Activated T-cell treated with anti-CD3 and anti-CD28 coated beads, Interleukin-2, amount 50 U/mL, for 48 hours (primary cell): Measurements from ENCODE around the gene MSI2.

Experiments used
- DNase-seq, 2 experiments: peaks; one replicate each; pipeline ENCODE4 v3.0.0-alpha.2; 2020

MSI2 gene

DNA sequence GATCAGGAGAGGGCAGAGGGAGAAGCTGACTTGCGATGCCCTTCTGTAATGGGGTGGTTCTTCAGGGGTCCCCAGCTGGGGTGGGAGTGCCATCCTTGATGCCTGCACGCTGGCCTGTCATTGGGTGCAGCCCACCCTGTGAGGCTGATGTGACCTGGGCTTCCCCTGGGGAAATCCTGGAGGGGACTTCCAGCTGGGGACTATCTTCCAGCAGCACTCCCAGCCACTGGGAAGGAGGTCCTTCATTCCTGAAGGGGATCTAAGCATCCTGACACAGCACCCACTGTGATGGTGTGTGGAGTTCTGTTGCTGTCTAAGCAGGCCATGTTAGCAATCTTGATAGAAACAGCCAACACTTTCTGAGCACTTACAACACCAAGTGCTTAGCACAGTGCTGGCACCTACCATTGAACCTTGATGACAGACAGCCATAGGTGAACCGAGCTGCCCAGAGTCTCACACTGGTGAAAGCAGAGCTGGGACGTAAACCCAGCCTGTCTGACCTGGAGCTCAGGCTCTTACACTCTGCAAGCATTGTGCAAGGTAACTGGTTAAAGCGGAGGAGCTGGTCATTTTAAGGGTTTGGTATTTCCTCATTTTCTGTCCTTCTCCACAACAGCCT is 277.5 kb downstream of the MSI2 start:
- no peak for DNase-seq

DNA sequence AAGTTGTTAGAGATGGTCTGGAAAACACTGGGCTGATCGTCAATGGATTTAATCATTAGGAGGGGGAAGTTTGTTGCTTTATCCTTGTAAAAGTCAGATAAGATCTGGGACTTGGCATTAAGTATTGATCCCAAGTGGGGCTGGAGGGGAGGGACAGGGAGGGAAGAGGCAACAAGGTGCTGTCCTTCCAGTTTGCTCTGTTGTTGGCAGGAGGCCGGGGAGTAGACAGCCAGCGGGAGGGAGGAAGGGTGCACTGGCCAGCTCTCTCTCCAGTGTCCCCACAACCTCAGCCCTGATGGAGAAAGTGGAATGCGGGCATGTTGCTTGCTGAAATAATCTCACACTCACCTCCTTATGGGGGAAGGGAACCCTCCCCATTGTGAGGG is 278.5 kb downstream of the MSI2 start:
- no peak for DNase-seq

DNA sequence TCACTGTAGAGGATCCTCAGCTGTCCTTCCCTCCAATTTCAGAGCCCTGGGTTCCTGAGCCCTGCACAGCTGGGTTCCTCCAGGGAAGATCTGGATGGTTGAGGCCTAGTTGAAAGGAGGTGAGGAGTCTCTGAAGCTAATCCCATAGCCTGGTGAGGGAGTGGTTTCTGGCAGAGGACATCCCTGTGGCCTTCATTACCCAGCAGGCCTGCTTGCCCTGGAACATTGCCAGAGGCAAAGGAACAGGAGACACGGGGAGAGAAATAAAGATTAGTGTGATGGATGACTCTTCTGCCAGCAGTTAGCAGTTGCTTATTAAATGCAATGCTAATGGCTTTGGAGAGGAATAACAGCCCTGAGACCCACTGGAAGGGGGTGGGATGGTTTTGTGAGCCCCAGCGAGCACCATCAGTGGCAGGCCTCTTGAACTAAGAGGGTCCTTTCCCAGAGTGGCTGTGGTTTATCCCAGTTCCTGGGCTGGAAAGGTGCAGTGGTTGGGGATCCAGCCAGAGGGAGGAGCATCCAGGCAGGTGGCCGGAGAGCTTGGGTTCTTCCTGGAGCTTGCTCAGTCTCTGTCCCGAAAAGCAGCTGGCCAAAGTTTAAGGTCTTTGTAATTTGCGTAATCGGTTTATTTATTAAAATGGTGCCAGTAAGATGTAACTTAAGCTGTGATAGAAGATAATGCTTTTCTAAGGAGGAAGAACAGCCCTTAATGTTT is 279.1 kb downstream of the MSI2 start:
- no peak for DNase-seq

DNA sequence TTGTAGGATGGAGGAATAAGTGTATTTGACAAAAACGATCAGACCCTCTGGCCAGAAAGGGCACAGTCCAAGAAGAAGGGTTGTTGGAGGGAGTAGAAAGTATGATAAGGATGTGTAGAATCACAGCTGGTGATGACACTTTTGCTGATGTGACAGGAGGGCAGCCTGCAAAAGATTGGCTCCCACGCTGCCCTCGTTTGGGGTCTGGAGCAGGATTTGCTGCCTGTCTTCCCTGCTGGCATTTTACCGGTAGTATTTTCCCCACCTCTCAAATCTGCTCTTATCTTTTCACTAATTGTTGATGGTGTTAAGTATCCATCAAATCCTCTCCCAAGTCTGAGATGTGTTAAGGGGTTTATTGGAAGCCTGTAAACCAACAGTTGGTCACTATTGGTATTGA is 280.0 kb downstream of the MSI2 start:
- no peak for DNase-seq

DNA sequence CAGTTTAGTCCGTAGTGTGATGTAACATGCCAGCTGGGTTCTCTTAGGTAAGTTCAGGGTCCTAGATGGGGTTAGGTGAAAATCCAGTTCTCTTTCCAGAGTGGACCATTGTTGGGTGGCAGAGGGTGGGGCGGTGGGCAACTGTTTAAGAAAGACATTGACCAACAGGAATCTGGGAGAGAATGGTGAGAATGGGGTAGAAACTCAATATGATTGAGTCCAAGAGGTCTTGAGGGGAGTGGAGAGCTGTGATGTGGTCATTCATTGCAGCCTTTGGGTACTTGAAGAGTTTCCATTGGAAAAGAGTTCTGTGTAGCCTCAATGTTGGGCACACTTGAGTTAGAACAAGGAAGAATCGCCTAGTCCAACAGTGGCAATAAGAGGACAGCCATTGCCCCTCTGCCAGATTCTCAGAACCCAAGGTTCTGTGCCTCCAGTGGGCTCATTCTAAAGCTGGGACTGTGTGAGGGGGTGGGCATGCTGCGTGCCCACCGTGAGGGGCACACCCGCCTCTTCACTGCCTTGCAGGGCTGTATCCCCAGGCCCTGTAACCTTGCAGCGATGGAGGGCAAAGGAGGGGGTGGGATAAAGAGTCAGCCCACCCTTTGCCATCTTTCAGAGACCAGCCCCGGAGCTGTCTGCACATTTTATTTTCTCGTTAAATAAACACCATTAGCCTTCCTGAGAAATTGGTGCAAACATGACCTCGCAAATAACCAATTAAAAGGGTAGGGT is 280.6 kb downstream of the MSI2 start:
- DNase-seq = no peak

DNA sequence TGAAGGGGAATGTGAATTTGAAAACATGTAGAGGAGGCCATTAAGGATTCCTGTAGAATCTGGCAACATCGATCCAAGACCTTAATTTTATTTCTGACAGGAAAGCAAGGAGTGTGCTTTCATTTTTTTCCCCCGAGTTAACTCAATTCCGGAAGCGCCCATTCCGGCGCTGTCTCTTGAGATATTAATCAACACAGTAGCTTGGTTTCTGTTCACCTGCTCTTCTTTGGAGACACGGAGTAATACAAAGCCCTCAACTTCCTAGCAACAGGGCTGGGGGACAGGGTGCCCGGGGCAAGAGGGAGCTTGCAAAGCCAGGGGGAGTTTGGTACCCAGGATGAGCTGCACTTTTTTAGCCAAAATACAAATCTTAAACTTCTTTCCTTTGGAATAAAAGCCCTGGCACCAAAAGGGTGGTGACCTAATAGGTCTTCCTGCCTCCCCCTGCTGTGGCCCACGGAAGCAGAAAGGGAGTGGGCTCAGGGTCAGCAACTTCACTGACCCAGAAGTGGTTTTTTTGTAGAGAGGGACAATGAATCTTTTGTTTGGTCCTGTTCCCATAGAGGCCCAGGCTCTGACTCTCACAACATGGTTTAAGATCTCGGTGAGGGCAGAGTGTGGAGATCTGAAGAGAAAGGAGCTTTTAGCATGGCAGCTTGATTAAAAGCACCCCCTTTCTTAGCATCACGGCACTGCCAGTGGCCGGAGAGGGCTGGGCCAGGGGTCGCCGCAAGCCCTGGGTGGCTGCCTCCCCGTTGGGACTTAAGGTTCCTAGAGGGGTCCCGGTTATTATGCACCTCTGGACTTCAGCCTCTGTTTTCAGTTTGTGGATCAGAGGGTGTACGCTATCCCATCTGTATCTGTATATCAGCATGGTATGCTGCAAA is 281.4 kb downstream of the MSI2 start:
- no peak for DNase-seq

- DNase-seq = no peak
Measured at GRCh38 chr17:57538736-57539456, 282.6 kb downstream of the MSI2 start.

DNA sequence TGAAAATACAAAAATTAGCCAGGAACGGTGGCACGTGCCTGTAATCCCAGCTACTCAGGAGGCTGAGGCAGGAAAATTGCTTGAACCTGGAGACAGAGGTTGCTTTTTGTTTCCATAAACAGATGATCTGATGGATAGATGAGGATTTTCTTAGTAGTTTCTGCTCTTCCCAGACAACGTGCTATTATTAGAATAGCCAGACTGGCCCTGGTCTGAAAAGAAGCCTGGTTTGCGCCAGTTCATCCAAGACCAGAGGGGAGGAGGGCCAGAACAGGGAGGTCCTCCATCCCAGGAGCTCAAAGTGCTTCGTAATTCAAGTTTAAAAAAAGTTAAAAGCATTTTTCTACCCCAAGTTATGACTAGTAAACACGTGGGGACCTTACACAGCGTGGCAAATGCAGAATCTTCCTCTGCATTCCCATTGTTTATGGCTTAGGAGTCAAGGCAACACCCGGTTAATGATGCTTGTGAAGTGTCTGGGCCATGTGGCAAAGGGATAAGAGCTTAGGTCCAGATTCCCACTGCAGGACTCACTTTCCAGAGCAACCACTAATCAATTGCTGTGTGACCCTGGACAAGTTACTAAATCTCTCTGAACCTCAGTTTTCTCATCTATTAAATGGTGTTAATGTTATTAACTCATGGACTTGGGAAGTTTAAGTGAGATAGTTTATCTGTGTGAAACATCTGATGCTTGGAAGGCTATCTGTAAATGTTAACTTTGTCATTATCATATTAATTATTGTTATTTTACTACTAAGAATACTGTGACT is 283.4 kb downstream of the MSI2 start:
- no peak for DNase-seq

DNA sequence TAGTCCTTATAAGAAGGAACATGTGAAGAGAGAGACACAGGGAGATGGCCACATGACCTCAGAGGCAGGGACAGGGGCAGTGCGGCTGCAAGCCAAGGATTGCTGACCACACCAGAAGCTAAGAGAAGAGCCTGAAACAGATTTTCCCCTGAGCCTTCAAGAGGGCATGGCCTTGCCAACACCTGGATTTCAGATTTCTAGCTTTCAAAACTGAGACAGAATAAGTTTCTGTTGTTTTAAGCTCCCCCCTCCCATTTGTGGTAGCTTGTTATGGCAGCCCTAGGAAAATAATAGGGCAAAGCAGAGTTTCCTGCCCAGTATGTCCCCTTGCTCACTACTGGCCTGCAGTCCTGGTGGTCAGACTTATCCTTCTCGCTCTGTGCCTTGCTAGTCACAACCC is 284.3 kb downstream of the MSI2 start:
- DNase-seq = no peak

GRCh38 chr17:57541049-57541448 is 284.7 kb downstream of the MSI2 start:
- DNase-seq = no peak

DNA sequence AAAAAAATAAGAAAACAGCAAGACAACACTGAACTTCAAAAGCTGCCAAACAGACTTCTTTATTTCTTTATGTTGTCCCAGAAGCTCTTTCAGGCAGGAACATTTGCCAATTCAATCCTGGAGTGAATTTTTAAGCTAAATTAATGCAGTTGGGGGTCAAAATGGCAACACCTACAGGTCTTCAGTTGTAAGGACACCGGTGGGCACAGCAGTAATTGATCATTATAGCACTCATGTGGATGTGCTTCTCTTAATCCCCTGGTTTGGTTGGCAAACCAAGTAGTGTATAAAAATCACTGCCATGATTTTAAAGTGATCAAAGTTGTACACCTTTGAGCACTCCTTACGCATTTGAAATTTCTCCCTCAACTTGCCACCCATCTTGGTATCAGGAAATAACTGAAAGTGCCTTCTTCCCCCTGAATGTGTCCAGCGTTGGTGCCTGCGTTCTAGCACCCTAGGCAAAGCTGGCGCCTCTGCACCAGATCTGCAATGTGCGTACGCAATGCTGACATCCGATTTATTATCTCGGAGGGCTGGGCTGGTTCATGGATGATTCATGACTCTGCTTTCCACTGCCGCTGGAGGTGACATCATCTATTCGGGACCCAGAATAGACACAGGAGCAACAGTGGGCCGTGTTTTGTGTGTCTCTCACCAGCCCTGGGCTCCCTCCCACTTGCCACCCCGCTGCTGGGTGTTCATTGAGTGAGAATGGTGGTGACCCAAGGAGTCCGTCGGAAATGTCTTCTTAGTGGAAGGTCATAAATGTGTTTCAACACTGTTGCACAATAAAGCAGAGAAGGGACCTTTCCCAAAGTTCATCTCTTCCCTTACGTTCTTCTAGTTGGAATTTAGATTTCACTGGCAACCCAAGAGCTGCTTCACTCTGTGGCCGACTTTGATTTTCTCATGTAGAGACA is 285.4 kb downstream of the MSI2 start:
- no peak for DNase-seq

- DNase-seq = no peak
Measured at GRCh38 chr17:57542510-57542909, 286.2 kb downstream of the MSI2 start.

- no peak for DNase-seq
Measured at GRCh38 chr17:57543230-57543629, 286.9 kb downstream of the MSI2 start.

GRCh38 chr17:57544401-57544800 is 288.1 kb downstream of the MSI2 start:
- DNase-seq = no peak

GRCh38 chr17:57544834-57545463 is 288.6 kb downstream of the MSI2 start:
- no peak for DNase-seq

- no peak for DNase-seq
Measured at GRCh38 chr17:57545731-57546342, 289.5 kb downstream of the MSI2 start.

GRCh38 chr17:57548421-57549410 is 292.4 kb downstream of the MSI2 start:
- no peak for DNase-seq

DNA sequence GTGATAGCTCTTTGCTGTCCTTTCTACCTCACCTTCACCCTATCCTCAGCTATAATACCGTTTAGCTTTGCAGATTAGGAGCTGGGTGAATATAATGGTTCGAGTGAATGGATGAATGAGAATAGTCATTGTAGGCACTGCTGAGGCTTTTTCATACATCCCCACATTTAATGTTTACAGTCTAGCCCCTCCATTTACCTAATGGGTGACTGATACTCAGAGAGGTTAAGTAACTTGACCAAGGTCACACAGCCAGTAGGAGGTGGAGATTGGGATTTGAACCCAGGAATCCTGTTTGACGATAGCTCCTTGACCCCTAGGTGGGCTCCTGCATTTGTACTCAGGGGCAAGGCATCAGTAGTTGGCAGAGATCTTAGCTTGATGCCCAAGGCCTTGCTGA is 293.1 kb downstream of the MSI2 start:
- DNase-seq = no peak
